Neural cell (in vitro differentiated cells): Measurements from ENCODE around the gene NANOS1. TPM values are rescaled to one million over a fixed set of nuclear protein-coding genes. Genes with fewer than 3 reads are reported as not detected.

Source experiments
- H2AFZ ChIP-seq: fragments of 200-600, 300-800 bp; sonication (generic), shearing (Covaris generic); 2 replicates; pipeline ENCODE4 v1.6.0; 2014; ENCODE audit warnings: low read depth, mild to moderate bottlenecking, antibody characterized with exemption, low read length, moderate library complexity
- H3F3A ChIP-seq: fragments of 200-600 bp; shearing (Covaris generic); 2 replicates; pipeline ENCODE4 v1.6.1; 2016; ENCODE audit warnings: mild to moderate bottlenecking, moderate library complexity, mixed read lengths, antibody characterized with exemption, low read length; ENCODE audit not compliant: insufficient read depth, poor library complexity, severe bottlenecking
- H3K27ac ChIP-seq: fragments of 200-600, 300-800 bp; sonication (generic), shearing (Covaris generic); 2 replicates; pipeline ENCODE4 v1.5.1; 2014; ENCODE audit warnings: mild to moderate bottlenecking, low read length, moderate library complexity
- H3K27me3 ChIP-seq: fragments of 300-800, 200-600 bp; sonication (generic), shearing (Covaris generic); 2 replicates; pipeline ENCODE4 v1.6.0; 2014; ENCODE audit warnings: mild to moderate bottlenecking, low read depth, low read length, moderate library complexity; ENCODE audit not compliant: insufficient read depth
- H3K36me3 ChIP-seq: fragments of 300-800, 200-600 bp; sonication (generic), shearing (Covaris generic); 2 replicates; pipeline ENCODE4 v1.5.1; 2014; ENCODE audit warnings: mild to moderate bottlenecking, antibody characterized with exemption, low read length, moderate library complexity; ENCODE audit not compliant: insufficient read depth
- H3K4me2 ChIP-seq: fragments of 300-800, 200-600 bp; sonication (generic), shearing (Covaris generic); 2 replicates; pipeline ENCODE4 v1.6.0; 2014; ENCODE audit warnings: mild to moderate bottlenecking, low read length
- H3K4me3 ChIP-seq: fragments of 300-800, 200-600 bp; sonication (generic), shearing (Covaris generic); 2 replicates; pipeline ENCODE4 v1.5.1; 2014; ENCODE audit warnings: mild to moderate bottlenecking, low read length, moderate library complexity
- H3K79me2 ChIP-seq: fragments of 200-600 bp; shearing (Covaris generic); replicated peaks from 2 replicates; pipeline ENCODE4 v1.6.0; 2014; ENCODE audit warnings: mild to moderate bottlenecking, low read length, moderate library complexity; ENCODE audit not compliant: insufficient read depth
- H3K9ac ChIP-seq: fragments of 300-800, 200-600 bp; sonication (generic), shearing (Covaris generic); 2 replicates; pipeline ENCODE4 v1.6.1; 2016; ENCODE audit warnings: mild to moderate bottlenecking, low read length, mixed read lengths
- H3K9me2 ChIP-seq: fragments of 200-600 bp; shearing (Covaris generic); 2 replicates; pipeline ENCODE4 v1.6.1; 2016; ENCODE audit warnings: mild to moderate bottlenecking, low read length, mixed read lengths; ENCODE audit not compliant: insufficient read depth
- H3K9me3 ChIP-seq: fragments of 200-600, 300-800 bp; sonication (generic), shearing (Covaris generic); 2 replicates; pipeline ENCODE4 v1.6.1; 2016; ENCODE audit warnings: mild to moderate bottlenecking, mixed run types, low read length, moderate library complexity, mixed read lengths
- H4K20me1 ChIP-seq: fragments of 200-600 bp; shearing (Covaris generic); 2 replicates; pipeline ENCODE4 v1.6.1; 2016; ENCODE audit warnings: mild to moderate bottlenecking, mixed run types; ENCODE audit not compliant: insufficient read depth
- EP300 ChIP-seq: fragments of 450-650 bp; conservative IDR thresholded peaks from 2 replicates; pipeline ENCODE4 v1.6.1; 2014; ENCODE audit warnings: antibody characterized with exemption, mild to moderate bottlenecking, moderate library complexity; ENCODE audit not compliant: poor library complexity, severe bottlenecking
- EZH2 ChIP-seq: fragments of 200-600, 300-800 bp; shearing (Covaris generic), sonication (generic); IDR thresholded peaks from 2 replicates; pipeline ENCODE4 v1.6.1; 2014; ENCODE audit warnings: antibody characterized with exemption, low read length, borderline replicate concordance, mild to moderate bottlenecking; ENCODE audit not compliant: insufficient read depth, poor library complexity, severe bottlenecking
- MXI1 ChIP-seq: fragments of 450-650 bp; conservative IDR thresholded peaks from 2 replicates; pipeline ENCODE4 v1.6.1; 2014; ENCODE audit warnings: antibody characterized with exemption, mild to moderate bottlenecking; ENCODE audit not compliant: poor library complexity, severe bottlenecking
- POLR2AphosphoS5 ChIP-seq: IDR thresholded peaks from 2 replicates; pipeline ENCODE4 v1.6.1; 2012
- RAD21 ChIP-seq: fragments of 450-650 bp; conservative IDR thresholded peaks from 2 replicates; pipeline ENCODE4 v1.6.1; 2014; ENCODE audit warnings: antibody characterized with exemption, mild to moderate bottlenecking, moderate library complexity
- SMC3 ChIP-seq: fragments of 450-650 bp; conservative IDR thresholded peaks from 2 replicates; pipeline ENCODE4 v1.6.1; 2014; ENCODE audit warnings: antibody characterized with exemption, mild to moderate bottlenecking, moderate library complexity; ENCODE audit not compliant: poor library complexity
- polyA plus RNA-seq: library from polyadenylated mRNA; depleted of rRNA; stranded (reverse); fragments of >200 nt; gene quantifications from 2 replicates; pipeline ENCODE4 v1.2.3, GENCODE V29; 2014
- TF ChIP-seq, protein P1 (sequence below): IDR thresholded peaks from 2 replicates; pipeline ENCODE4 v1.6.1; 2012; ENCODE audit warnings: borderline replicate concordance
- TF ChIP-seq, protein P2 (sequence below): fragments of 450-650 bp; IDR thresholded peaks from 2 replicates; pipeline ENCODE4 v1.5.1; 2014; ENCODE audit warnings: antibody characterized with exemption, mild to moderate bottlenecking, moderate library complexity; ENCODE audit not compliant: poor library complexity, severe bottlenecking

The NANOS1 gene
- polyA plus RNA-seq, 1 donor from 2014 or later = 29.1 TPM

DNA sequence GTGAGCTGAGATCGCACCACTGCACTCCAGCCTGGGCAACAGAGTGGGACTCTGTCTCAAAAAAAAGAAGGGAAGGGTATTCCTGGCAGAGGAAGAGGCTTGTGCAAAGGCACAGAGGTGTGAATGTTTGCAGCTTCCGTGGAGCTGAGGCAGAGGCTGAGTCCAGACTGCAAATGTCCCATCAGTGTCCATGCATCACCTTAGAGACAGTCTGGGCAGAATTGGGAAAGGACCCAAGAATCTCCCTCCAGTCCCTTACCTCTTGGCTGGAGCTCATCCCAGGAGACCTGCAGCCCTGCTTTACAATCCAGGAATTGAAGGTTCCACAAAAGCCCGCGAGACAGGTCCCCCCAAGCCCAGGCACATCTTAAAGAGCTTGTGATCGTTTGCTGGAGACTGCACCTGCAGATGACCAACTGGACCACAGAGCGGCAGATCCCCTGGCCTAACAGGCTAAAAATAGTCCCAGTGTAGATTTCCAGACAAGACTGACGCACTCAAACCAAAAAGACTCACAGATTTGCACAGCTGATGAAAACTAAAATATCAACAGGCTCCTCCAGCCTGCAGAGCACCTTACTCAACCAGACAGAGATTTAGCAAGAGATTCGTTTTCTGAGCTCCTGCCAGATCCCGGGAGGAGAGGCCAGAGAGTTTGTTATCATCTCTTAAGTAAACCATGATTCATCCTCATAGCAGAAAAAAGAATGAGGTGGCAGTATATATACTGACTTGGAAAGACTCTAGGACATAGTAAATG, 22.9 kb upstream of the NANOS1 start (continued):
- no peak for TF ChIP-seq EP300

DNA sequence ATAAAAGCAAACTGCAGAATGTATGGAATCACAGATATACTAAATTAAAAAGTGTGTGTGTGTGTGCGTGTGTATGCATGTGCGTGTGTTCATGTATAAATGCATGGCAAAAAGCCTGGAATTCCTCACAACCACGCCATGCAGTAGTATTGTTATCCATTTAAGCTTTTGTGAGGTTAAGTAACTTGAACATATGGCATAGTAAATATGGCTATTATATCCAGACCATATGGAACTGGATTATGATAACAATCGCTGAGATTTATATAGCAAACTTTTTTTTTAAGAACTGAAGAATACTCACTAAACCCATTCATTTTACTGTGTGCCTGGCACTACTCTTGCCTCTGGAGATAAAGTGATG, 22.3 kb upstream of the NANOS1 start:
- H3K9me3 ChIP-seq = no peaks in the 10 kb centered on the region
- H3K9me2 ChIP-seq = no peaks in the 10 kb centered on the region
- no peak overlapping the region for H3K9ac ChIP-seq
- H3K27ac ChIP-seq = no peak overlapping the region
- H2AFZ ChIP-seq = no peak overlapping the region
- H3K27me3 ChIP-seq = no peaks in the 10 kb centered on the region
- TF ChIP-seq EZH2 (no peak), POLR2AphosphoS5 (no peak)
- no peaks in the 10 kb centered on the region for H3K79me2 ChIP-seq
- no peaks in the 10 kb centered on the region for H3F3A ChIP-seq
- H3K36me3 ChIP-seq = no peaks in the 10 kb centered on the region
- no peaks in the 10 kb centered on the region for H4K20me1 ChIP-seq
- no peak overlapping the region for H3K4me2 ChIP-seq
- no peak overlapping the region for H3K4me3 ChIP-seq

DNA sequence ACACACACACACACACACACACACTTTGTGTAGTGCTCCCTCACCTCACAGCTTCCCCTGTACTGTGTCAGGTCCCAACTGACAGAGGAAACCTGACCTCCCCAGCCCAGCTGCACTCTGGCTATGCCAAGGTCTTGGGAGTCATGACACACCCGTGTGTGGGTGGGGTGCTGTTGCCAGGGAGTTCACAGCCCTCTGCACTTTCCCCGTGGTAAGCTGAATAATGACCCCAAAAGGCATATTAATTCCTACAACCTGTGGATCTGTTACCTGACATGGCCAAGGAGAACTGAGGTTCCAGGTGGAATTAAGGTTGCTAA, 8.9 kb upstream of the NANOS1 start:
- no peaks in the 10 kb centered on the region for H3K27me3 ChIP-seq
- no peaks in the 10 kb centered on the region for H3K9me2 ChIP-seq
- no peak overlapping the region for H3K9ac ChIP-seq
- no peaks in the 10 kb centered on the region for H3F3A ChIP-seq
- TF ChIP-seq, protein P1, sequence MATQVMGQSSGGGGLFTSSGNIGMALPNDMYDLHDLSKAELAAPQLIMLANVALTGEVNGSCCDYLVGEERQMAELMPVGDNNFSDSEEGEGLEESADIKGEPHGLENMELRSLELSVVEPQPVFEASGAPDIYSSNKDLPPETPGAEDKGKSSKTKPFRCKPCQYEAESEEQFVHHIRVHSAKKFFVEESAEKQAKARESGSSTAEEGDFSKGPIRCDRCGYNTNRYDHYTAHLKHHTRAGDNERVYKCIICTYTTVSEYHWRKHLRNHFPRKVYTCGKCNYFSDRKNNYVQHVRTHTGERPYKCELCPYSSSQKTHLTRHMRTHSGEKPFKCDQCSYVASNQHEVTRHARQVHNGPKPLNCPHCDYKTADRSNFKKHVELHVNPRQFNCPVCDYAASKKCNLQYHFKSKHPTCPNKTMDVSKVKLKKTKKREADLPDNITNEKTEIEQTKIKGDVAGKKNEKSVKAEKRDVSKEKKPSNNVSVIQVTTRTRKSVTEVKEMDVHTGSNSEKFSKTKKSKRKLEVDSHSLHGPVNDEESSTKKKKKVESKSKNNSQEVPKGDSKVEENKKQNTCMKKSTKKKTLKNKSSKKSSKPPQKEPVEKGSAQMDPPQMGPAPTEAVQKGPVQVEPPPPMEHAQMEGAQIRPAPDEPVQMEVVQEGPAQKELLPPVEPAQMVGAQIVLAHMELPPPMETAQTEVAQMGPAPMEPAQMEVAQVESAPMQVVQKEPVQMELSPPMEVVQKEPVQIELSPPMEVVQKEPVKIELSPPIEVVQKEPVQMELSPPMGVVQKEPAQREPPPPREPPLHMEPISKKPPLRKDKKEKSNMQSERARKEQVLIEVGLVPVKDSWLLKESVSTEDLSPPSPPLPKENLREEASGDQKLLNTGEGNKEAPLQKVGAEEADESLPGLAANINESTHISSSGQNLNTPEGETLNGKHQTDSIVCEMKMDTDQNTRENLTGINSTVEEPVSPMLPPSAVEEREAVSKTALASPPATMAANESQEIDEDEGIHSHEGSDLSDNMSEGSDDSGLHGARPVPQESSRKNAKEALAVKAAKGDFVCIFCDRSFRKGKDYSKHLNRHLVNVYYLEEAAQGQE = no peak
- TF ChIP-seq MXI1 = no peak
- TF ChIP-seq POLR2AphosphoS5 = no peak
- no peak for TF ChIP-seq SMC3
- TF ChIP-seq RAD21 = no peak
- TF ChIP-seq, protein P2, sequence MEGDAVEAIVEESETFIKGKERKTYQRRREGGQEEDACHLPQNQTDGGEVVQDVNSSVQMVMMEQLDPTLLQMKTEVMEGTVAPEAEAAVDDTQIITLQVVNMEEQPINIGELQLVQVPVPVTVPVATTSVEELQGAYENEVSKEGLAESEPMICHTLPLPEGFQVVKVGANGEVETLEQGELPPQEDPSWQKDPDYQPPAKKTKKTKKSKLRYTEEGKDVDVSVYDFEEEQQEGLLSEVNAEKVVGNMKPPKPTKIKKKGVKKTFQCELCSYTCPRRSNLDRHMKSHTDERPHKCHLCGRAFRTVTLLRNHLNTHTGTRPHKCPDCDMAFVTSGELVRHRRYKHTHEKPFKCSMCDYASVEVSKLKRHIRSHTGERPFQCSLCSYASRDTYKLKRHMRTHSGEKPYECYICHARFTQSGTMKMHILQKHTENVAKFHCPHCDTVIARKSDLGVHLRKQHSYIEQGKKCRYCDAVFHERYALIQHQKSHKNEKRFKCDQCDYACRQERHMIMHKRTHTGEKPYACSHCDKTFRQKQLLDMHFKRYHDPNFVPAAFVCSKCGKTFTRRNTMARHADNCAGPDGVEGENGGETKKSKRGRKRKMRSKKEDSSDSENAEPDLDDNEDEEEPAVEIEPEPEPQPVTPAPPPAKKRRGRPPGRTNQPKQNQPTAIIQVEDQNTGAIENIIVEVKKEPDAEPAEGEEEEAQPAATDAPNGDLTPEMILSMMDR = no peak
- TF ChIP-seq EP300 = no peak
- no peaks in the 10 kb centered on the region for H3K79me2 ChIP-seq
- H4K20me1 ChIP-seq = no peaks in the 10 kb centered on the region
- H2AFZ ChIP-seq = no peak overlapping the region
- H3K4me2 ChIP-seq = no peak overlapping the region
- H3K27ac ChIP-seq = no peak overlapping the region
- H3K9me3 ChIP-seq = no peaks in the 10 kb centered on the region
- H3K36me3 ChIP-seq = no peaks in the 10 kb centered on the region
- no peak overlapping the region for H3K4me3 ChIP-seq
